HepG2 (cell line): ENCODE measurements around the gene MSI2. TPM values are rescaled to one million over a fixed set of nuclear protein-coding genes. Genes with fewer than 3 reads are reported as not detected.

Experiments used
- ARID2 ChIP-seq: sonication (generic); formaldehyde crosslinking; IDR thresholded peaks from 2 replicates; pipeline ENCODE4 v1.8.1; 2022; ENCODE audit warnings: mild to moderate bottlenecking, missing genetic modification reagents, borderline replicate concordance
- ATF7-NPFF ChIP-seq: sonication (generic); formaldehyde crosslinking; IDR thresholded peaks from 2 replicates; pipeline ENCODE4 v1.8.1; 2023; ENCODE audit warnings: mild to moderate bottlenecking, low read depth, missing genetic modification reagents, moderate library complexity
- EZH2 ChIP-seq: conservative IDR thresholded peaks from 2 replicates; pipeline ENCODE4 v1.6.1; 2012; ENCODE audit warnings: mild to moderate bottlenecking, low read depth, low read length, moderate library complexity
- FOSL2 ChIP-seq: sonication (generic); formaldehyde crosslinking; IDR thresholded peaks from 2 replicates; pipeline ENCODE4 v1.4.0; 2020; ENCODE audit warnings: missing genetic modification reagents
- MBD4 ChIP-seq: IDR thresholded peaks from 2 replicates; pipeline ENCODE4 v1.6.1; 2012; ENCODE audit warnings: low read length, inconsistent platforms, borderline replicate concordance
- PTBP1 ChIP-seq: fragments of 200-400 bp; formaldehyde crosslinking; IDR thresholded peaks from 2 replicates; pipeline ENCODE4 v1.6.1; 2018; ENCODE audit warnings: low read length, low read depth; ENCODE audit not compliant: poor library complexity, severe bottlenecking
- REXO4 ChIP-seq: sonication (generic); formaldehyde crosslinking; IDR thresholded peaks from 2 replicates; pipeline ENCODE4 v1.8.0; 2022; ENCODE audit warnings: missing genetic modification reagents, mild to moderate bottlenecking, borderline replicate concordance
- SIX4 ChIP-seq: sonication (generic); formaldehyde crosslinking; IDR thresholded peaks from 2 replicates; pipeline ENCODE4 v1.4.0; 2020; ENCODE audit warnings: missing genetic modification reagents
- SKI ChIP-seq: fragments of 450-650 bp; IDR thresholded peaks from one replicate; pipeline ENCODE4 v1.6.1; 2018; ENCODE audit warnings: mild to moderate bottlenecking; ENCODE audit not compliant: partially characterized antibody
- SMAD1 ChIP-seq: sonication (generic); formaldehyde crosslinking; IDR thresholded peaks from 2 replicates; pipeline ENCODE4 v1.4.0; 2020; ENCODE audit warnings: missing genetic modification reagents, low read depth, mild to moderate bottlenecking, borderline replicate concordance
- SNAI1 ChIP-seq: sonication (generic); formaldehyde crosslinking; IDR thresholded peaks from 2 replicates; pipeline ENCODE4 v1.5.0; 2020; ENCODE audit warnings: mild to moderate bottlenecking, missing genetic modification reagents, borderline replicate concordance
- TRIM22 ChIP-seq: fragments of 450-650 bp; IDR thresholded peaks from 2 replicates; pipeline ENCODE4 v1.6.1; 2017
- ZFY ChIP-seq: sonication (generic); formaldehyde crosslinking; IDR thresholded peaks from 2 replicates; pipeline ENCODE4 v1.4.0; 2020; ENCODE audit warnings: missing genetic modification reagents
- ZNF121 ChIP-seq: sonication (generic); formaldehyde crosslinking; IDR thresholded peaks from 2 replicates; pipeline ENCODE4 v1.5.0; 2020; ENCODE audit warnings: mild to moderate bottlenecking, missing genetic modification reagents
- ZNF18 ChIP-seq: sonication (generic); formaldehyde crosslinking; IDR thresholded peaks from 2 replicates; pipeline ENCODE4 v1.8.0; 2022; ENCODE audit warnings: mild to moderate bottlenecking, missing genetic modification reagents; ENCODE audit not compliant: insufficient replicate concordance
- ZNF451 ChIP-seq: sonication (generic); formaldehyde crosslinking; IDR thresholded peaks from 2 replicates; pipeline ENCODE4 v1.5.0; 2020; ENCODE audit warnings: mild to moderate bottlenecking, missing genetic modification reagents
- ZNF468 ChIP-seq: sonication (generic); formaldehyde crosslinking; IDR thresholded peaks from 2 replicates; pipeline ENCODE4 v1.8.0; 2022; ENCODE audit warnings: mild to moderate bottlenecking, moderate library complexity, missing genetic modification reagents
- ZNF605 ChIP-seq: sonication (generic); formaldehyde crosslinking; IDR thresholded peaks from 2 replicates; pipeline ENCODE4 v1.8.0; 2022; ENCODE audit warnings: mild to moderate bottlenecking, missing genetic modification reagents
- ZNF777 ChIP-seq: sonication (generic); formaldehyde crosslinking; IDR thresholded peaks from 2 replicates; pipeline ENCODE4 v1.4.0; 2020; ENCODE audit warnings: missing genetic modification reagents
- polyA plus RNA-seq, 8 experiments: library from polyadenylated mRNA; depleted of rRNA in 3 of 8; stranded (reverse) in 7 of 8; unstranded in 1 of 8; fragments of >200 nt; fragmentation: Illumina TruSeq in 4 of 8; extraction: Trizol in 4 of 8; gene quantifications; 2 replicates each; pipeline versions ENCODE4 v1.2.1 to v1.2.3, GENCODE V29; 2011 to 2016; ENCODE audit warnings: low read depth in 4 of 8, missing spikeins in 1 of 8, mixed read lengths in 1 of 8; ENCODE audit not compliant: insufficient read depth in 1 of 8
- total RNA-seq, 5 experiments: library from RNA; depleted of rRNA; stranded (reverse); fragments of >200 nt; fragmentation: Illumina TruSeq; extraction: Trizol; gene quantifications; 2 replicates each; pipeline ENCODE4 v1.2.3, GENCODE V29; 2016; ENCODE audit warnings: low read depth in 1 of 5
- TF ChIP-seq, protein P1 (sequence below): sonication (generic); formaldehyde crosslinking; IDR thresholded peaks from 2 replicates; pipeline ENCODE4 v1.8.0; 2022; ENCODE audit warnings: missing genetic modification reagents, low read depth, mild to moderate bottlenecking, borderline replicate concordance
- TF ChIP-seq, protein P2 (sequence below): sonication (generic); formaldehyde crosslinking; IDR thresholded peaks from 2 replicates; pipeline ENCODE4 v1.4.0; 2020; ENCODE audit warnings: missing genetic modification reagents, borderline replicate concordance

Gene MSI2
- total and polyA plus RNA-seq, 2 of the 13 experiments (the other 11 are each of a cell fraction or from before 2014, with no cell fraction given), result 77.5 to 78.4 TPM

- TF ChIP-seq, protein P1, sequence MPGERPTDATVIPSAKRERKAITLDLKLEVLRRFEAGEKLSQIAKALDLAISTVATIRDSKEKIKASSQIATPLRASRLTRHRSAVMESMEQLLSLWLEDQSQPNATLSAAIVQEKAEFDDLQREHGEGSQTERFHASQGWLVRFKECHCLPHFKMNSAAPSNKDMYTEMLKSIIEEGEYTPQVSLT (CRISPR knock-in tag), result no peak
- TF ChIP-seq ZFY (0 out of 2 replicates have a peak, but pooled peaks have one; percentile 29), ZNF605 (CRISPR knock-in tag) (peak; percentile 95; the same call in 1 of the 2 replicates), MBD4 (no peak), ZNF18 (CRISPR knock-in tag) (peak; percentile 60), ZNF451 (CRISPR knock-in tag) (no peak), SMAD1 (CRISPR knock-in tag) (no peak), TRIM22 (no peak), ZNF121 (CRISPR knock-in tag) (peak; percentile 85), PTBP1 (no peak), ATF7-NPFF (CRISPR knock-in tag) (peak; percentile 60; the same call in 1 of the 2 replicates), REXO4 (CRISPR knock-in tag) (no peak), ZNF777 (CRISPR knock-in tag) (no peak), FOSL2 (CRISPR knock-in tag) (peak; percentile 93), ARID2 (CRISPR knock-in tag) (no peak), ZNF468 (no peak), EZH2 (no peak), SKI (peak; percentile 89), SNAI1 (no peak), SIX4 (CRISPR knock-in tag) (peak; percentile 16; the same call in 1 of the 2 replicates)
- TF ChIP-seq, protein P2, sequence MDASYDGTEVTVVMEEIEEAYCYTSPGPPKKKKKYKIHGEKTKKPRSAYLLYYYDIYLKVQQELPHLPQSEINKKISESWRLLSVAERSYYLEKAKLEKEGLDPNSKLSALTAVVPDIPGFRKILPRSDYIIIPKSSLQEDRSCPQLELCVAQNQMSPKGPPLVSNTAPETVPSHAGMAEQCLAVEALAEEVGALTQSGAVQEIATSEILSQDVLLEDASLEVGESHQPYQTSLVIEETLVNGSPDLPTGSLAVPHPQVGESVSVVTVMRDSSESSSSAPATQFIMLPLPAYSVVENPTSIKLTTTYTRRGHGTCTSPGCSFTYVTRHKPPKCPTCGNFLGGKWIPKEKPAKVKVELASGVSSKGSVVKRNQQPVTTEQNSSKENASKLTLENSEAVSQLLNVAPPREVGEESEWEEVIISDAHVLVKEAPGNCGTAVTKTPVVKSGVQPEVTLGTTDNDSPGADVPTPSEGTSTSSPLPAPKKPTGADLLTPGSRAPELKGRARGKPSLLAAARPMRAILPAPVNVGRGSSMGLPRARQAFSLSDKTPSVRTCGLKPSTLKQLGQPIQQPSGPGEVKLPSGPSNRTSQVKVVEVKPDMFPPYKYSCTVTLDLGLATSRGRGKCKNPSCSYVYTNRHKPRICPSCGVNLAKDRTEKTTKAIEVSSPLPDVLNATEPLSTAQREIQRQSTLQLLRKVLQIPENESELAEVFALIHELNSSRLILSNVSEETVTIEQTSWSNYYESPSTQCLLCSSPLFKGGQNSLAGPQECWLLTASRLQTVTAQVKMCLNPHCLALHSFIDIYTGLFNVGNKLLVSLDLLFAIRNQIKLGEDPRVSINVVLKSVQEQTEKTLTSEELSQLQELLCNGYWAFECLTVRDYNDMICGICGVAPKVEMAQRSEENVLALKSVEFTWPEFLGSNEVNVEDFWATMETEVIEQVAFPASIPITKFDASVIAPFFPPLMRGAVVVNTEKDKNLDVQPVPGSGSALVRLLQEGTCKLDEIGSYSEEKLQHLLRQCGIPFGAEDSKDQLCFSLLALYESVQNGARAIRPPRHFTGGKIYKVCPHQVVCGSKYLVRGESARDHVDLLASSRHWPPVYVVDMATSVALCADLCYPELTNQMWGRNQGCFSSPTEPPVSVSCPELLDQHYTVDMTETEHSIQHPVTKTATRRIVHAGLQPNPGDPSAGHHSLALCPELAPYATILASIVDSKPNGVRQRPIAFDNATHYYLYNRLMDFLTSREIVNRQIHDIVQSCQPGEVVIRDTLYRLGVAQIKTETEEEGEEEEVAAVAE (CRISPR knock-in tag), result peak; percentile 88
These were observed 203.1 kb downstream of the MSI2 start (continued) for GRCh38 chr17:57459286-57459915.
